ENCODE data around the gene OCA2.
"Not testable (repeated sequence)": the region's sequence is repeated elsewhere in the genome, so short reads cannot be mapped to it uniquely, and the experiment has no call there.

OCA2 gene

GRCh38 chr15:27850981-27851857 lies 247.9 kb downstream of the OCA2 start:
- DNase-seq (ENCODE audit: low read depth in 1 of 2, low spot score in 1 of 2), result no peak

GRCh38 chr15:27850050-27850449 lies 249.1 kb downstream of the OCA2 start:
- DNase-seq (ENCODE audit: low read depth in 1 of 2, low spot score in 1 of 2), result no peak

- DNase-seq (ENCODE audit: low read depth in 1 of 2, low spot score in 1 of 2), result not testable (repeated sequence)
Measured at GRCh38 chr15:27848936-27849335, 250.2 kb downstream of the OCA2 start.

GRCh38 chr15:27847775-27848710 lies 251.1 kb downstream of the OCA2 start:
- DNase-seq (ENCODE audit: low read depth in 1 of 2, low spot score in 1 of 2), result no peak

GRCh38 chr15:27846722-27847395 lies 252.3 kb downstream of the OCA2 start:
- no peak for DNase-seq (ENCODE audit: low read depth in 1 of 2, low spot score in 1 of 2)

GRCh38 chr15:27845535-27846369 lies 253.4 kb downstream of the OCA2 start:
- no peak for DNase-seq (ENCODE audit: low read depth in 1 of 2, low spot score in 1 of 2)

- DNase-seq (ENCODE audit: low read depth in 1 of 2, low spot score in 1 of 2), result no peak
Measured at GRCh38 chr15:27844018-27844666, 255.0 kb downstream of the OCA2 start.

GRCh38 chr15:27843146-27843545 lies 256.0 kb downstream of the OCA2 start:
- no peak for DNase-seq (ENCODE audit: low read depth in 1 of 2, low spot score in 1 of 2)

- DNase-seq (ENCODE audit: low read depth in 1 of 2, low spot score in 1 of 2), result no peak
Measured at GRCh38 chr15:27842526-27842925, 256.6 kb downstream of the OCA2 start.

GRCh38 chr15:27835233-27835939 lies 263.7 kb downstream of the OCA2 start:
- DNase-seq (ENCODE audit: low read depth in 1 of 2, low spot score in 1 of 2), result no peak

- DNase-seq (ENCODE audit: low read depth in 1 of 2, low spot score in 1 of 2), result no peak
Measured at GRCh38 chr15:27834684-27835083, 264.4 kb downstream of the OCA2 start.

GRCh38 chr15:27833974-27834373 lies 265.1 kb downstream of the OCA2 start:
- no peak for DNase-seq (ENCODE audit: low read depth in 1 of 2, low spot score in 1 of 2)

- DNase-seq (ENCODE audit: low read depth in 1 of 2, low spot score in 1 of 2), result no peak
Measured at GRCh38 chr15:27833178-27833577, 265.9 kb downstream of the OCA2 start.

- no peak for DNase-seq (ENCODE audit: low read depth in 1 of 2, low spot score in 1 of 2)
Measured at GRCh38 chr15:27832237-27832596, 266.9 kb downstream of the OCA2 start.

- DNase-seq (ENCODE audit: low read depth in 1 of 2, low spot score in 1 of 2), result no peak
Measured at GRCh38 chr15:27831384-27832236, 267.5 kb downstream of the OCA2 start.

- no peak for DNase-seq (ENCODE audit: low read depth in 1 of 2, low spot score in 1 of 2)
Measured at GRCh38 chr15:27828746-27829145, 270.4 kb downstream of the OCA2 start.

GRCh38 chr15:27826902-27827714 lies 272.0 kb downstream of the OCA2 start:
- no peak for DNase-seq (ENCODE audit: low read depth in 1 of 2, low spot score in 1 of 2)

- no peak for DNase-seq (ENCODE audit: low read depth in 1 of 2, low spot score in 1 of 2)
Measured at GRCh38 chr15:27826411-27826810, 272.7 kb downstream of the OCA2 start.

Data from stimulated activated CD4-positive, alpha-beta T cell treated with anti-CD3 and anti-CD28 coated beads, Interleukin-15, amount 100 ng/mL, for 1 hour (primary cell).